HTR-8/SVneo (cell line): Measurements from ENCODE around the gene CPEB2.
A peak's percentile ranks its signal among the peaks of the same experiment; 100 is the strongest.

Experiments
- DNase-seq: peaks from one replicate; pipeline ENCODE4 v3.0.0; 2011; ENCODE audit warnings: low spot score, mixed read lengths; ENCODE audit not compliant: insufficient read length
- FAIRE-seq: peaks from 2 replicates; lab custom pipeline; 2011; peaks lifted over from hg19 to GRCh38; lab: Jason Lieb, UNC

CPEB2 gene

GRCh38 chr4:15001869-15002658, at the start of gene CPEB2:
Gene CPEB2 (plus strand): TSS chr4:15002481. CDS start chr4:15002674, 193 bp downstream.
- FAIRE-seq (peak; percentile 97), DNase-seq (peak; percentile 73)

GRCh38 chr4:14958436-14958835, 43.8 kb upstream of the CPEB2 start:
- DNase-seq (no peak), FAIRE-seq (no peak)

DNA sequence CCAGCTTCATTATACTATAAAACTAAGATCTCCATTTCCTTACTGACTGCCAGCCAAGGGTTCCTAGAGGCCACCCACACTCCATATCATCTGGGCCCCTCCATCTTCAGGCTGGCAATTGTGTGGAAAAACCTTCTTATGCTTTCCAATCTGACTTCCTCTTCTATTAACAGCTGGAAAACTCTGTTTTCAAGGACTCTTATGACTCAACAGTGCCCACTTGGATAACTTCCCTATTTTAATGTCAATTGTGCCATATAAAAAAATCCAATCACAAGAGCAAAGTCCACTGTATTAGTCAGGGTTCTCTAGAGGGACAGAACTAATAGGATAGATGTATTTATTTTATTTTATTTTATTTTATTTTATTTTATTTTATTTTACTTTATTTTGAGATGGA, 41.0 kb upstream of the CPEB2 start:
- DNase-seq (no peak), FAIRE-seq (no peak)

DNA sequence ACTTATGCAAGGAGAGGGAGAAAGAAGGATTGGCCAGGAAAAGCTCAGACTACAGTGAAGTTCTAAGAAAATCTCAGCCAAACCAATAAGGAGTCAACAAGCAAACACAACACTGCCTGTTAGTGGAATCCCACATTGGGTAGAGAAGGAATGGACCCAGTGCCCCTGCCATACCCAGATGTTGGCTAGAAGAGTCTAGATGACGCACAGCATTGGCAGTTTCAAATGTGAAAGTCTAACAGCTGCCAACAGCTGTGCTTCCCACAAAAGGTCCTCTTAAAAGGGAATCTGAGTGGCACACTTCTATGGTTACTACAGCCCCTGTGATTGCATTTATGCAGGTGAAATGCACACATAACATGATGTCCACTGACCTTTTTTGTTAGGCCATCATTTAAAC, 37.2 kb upstream of the CPEB2 start:
- FAIRE-seq (no peak), DNase-seq (no peak)

DNA sequence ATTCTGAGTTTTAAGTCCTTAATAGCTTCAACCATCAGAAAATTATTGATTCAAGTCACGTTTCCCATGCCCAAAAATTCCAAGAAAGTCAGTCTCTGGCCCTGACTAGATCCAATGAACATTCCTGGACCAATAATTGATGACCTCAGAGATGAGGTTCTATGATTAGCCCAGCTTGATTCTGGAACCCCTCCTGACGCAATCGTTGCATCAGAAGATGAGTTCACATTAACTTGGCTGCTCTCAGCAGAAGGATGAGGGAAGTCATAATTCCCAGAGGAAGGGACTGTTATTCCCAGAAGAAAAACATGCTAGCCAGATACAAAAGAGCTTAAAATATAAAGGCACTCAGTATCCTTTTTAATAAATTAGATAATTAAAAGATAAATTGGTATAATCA, 34.3 kb upstream of the CPEB2 start:
- no peak for FAIRE-seq

GRCh38 chr4:14977830-14978229, 24.5 kb upstream of the CPEB2 start:
- DNase-seq = no peak
- no peak for FAIRE-seq

More for the DNA sequence above, 34.3 kb upstream of the CPEB2 start:
- DNase-seq = no peak

DNA sequence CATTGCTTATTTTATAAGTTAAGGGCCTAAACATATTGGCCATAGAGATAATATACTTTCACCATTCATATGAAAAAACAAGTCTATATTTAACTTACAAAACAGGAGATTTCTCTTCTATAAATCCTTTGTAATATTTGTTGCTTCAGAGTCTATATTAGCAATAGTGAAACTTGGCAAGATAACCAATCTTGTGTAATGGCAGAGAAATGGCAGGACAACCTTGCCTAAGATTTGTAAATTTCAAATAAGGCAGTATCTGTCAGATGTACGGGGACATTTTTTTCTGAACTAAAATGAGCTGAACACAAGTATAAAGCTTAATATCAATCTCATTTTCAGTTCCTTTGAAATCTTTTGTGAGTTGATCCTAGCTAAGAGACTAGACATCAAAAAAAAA, 17.8 kb upstream of the CPEB2 start:
- no peak for DNase-seq

GRCh38 chr4:14985161-14985560, 17.1 kb upstream of the CPEB2 start:
- FAIRE-seq (no peak), DNase-seq (no peak)

More for the DNA sequence above, 17.8 kb upstream of the CPEB2 start:
- no peak for FAIRE-seq

DNA sequence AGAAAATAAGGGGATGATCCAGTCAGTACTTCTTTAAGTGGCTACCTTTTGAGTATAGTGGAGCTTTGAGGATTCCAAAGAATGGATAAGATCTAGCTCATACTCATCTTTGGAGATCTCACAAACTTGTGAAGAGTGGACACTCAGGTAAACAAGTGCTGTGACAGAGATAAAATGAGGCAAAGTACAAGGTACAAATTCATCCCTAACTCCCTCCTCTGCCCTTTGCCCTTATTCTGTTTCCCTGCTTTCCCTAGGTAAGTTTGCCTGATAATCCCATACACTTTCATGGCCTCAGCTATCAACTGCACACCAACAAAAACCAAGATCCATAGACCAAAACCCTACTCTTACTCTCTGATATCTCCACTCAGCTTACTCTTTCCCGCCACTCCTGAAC, 16.4 kb upstream of the CPEB2 start:
- no peak for FAIRE-seq
- DNase-seq = no peak

GRCh38 chr4:14987054-14987453, 15.2 kb upstream of the CPEB2 start:
- FAIRE-seq = no peak
- no peak for DNase-seq

DNA sequence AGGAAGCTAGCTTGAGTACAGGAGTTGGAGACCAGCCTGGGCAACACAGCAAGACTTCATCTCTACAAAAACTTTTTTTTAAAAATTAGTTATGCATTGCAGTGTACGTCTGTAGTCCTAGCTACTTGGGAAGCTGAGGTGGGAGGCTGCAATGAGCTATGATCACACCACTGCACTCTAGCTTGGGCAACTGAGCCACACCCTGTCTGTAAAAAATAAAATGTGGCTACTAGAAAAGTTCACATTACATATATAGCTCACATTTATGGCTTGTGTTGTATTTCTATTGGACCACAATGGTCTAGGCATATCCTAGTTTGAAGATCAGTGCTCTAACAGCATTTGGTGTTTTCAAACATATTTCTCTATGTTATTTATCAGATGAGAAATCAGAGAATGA, 11.8 kb upstream of the CPEB2 start:
- FAIRE-seq (no peak), DNase-seq (no peak)

DNA sequence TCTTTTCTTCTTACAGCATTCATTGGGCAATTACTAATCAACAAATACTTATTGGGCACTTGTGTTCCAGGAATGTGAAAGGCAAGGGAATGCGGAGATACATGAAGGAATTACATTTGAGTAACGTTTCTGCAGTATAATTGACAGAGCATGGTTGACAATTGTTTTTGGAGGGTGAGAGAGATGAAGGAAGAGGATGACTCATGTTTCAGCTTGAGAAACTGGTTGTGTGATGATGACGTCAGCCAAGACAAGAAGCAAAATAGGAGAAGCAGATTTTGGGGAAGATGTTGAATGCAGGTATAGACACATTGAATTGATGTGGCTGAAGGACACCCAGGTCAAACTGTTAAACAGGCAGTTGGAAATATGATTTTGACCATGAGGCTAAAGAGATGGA, 8.0 kb upstream of the CPEB2 start:
- FAIRE-seq (no peak), DNase-seq (no peak)

GRCh38 chr4:15001248-15001868, 923 bp upstream of the CPEB2 start:
- FAIRE-seq = no peak
- DNase-seq = peak; percentile 42

GRCh38 chr4:15002659-15003400, 549 bp downstream of the CPEB2 start:
- FAIRE-seq (peak; percentile 44), DNase-seq (peak; percentile 9)

GRCh38 chr4:15003401-15003890, 1.2 kb downstream of the CPEB2 start:
- no peak for DNase-seq
- FAIRE-seq = no peak

DNA sequence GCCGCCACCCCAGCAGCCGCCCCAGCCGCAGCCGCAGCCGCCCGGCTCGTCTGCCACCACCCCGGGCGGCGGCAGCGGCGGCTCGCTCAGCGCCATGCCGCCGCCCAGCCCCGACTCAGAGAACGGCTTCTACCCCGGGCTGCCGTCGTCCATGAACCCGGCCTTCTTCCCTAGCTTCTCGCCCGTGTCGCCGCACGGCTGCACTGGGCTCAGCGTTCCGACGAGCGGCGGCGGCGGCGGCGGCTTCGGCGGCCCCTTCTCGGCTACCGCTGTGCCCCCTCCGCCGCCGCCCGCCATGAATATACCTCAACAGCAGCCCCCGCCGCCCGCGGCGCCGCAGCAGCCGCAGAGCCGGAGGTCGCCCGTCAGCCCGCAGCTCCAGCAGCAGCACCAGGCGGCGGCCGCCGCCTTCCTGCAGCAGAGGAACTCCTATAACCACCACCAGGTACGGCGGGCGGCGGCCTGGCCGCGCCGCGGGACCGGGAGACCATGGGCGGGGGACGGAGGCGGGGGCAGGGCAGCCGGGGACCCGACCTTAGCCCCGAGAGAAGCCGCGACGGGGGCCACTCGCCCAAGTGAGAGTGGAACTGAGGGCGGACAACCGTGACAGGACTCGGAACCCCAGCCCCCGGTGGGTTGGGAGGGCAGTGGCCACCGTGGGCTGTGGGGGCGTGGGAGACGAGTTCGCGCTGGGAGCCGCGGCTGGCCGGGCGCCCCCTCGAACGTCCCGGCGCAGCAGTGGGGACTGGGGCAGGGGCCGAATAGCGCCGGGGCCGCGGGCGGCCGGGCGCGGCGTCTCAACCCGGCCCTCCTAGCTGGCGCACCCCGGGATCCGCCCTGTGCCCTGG, 1.8 kb downstream of the CPEB2 start:
- DNase-seq (no peak), FAIRE-seq (no peak)

DNA sequence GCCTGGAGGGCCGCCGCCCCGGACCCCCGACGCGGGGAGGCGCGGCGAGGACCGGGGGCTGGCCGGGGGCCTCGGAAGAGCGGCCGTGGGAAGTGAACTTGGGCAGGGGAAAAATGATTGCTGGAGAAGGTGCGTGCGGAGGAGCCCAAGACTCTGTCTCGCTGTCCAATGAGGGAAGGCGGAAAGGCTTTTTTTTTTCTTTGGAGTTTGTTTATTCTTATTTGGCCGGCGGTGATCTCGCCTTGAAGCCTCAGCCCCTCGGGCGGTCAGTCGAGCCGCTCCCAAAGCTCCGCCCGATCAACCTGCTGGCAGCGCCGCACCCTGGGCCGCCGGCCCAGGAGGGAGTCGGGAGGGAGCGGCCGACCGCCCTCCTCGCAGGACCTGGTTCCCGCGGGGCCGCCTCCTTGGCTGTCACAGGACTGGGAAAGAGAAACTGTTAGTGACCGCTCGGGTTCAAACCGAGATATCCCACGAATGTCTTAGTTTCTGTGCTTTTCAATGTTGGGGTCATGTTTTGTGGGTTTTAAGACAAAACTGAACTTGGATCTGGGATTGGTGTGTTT, 2.5 kb downstream of the CPEB2 start:
- FAIRE-seq (no peak), DNase-seq (peak; percentile 18)

DNA sequence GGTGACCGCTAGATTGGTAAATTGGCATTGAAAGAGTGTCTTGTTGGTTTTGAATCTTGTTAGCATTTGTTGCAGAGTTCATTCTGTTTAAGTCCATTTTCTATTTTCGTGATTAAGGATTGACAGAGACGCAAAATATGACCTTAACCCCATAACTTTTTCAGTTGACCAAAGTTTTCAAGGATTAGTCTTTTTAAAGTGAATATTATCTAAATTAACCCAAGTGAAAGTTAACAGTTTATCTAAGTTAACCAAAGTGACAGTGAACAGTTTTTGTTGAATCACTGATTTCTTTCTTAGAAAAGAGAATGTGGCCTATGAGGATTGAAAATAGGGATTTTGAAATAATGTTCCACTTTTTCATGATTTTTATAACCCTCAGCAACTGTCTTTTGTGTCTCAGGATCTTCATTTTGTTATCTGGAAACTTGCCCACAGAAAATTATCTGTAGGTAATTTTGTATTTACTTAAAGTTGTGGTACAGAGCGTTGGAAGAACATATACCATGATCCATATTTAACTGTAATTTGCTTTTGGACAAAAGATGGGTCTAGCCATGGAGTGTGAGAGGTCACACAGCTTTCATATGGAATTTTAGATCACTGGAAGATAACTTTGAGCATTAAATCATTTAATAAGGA, 3.3 kb downstream of the CPEB2 start:
- DNase-seq (no peak), FAIRE-seq (no peak)

- DNase-seq = no peak
- no peak for FAIRE-seq
Measured at GRCh38 chr4:15006416-15007024, 4.2 kb downstream of the CPEB2 start.
